Inflammatory macrophage treated with lipopolysaccharide for 1 hour (primary cell): ENCODE measurements around the gene PRDM15.

Experiments used
- DNase-seq, 2 donors: peaks; one replicate each; pipeline ENCODE4 v3.0.0-alpha.2; 2020 to 2022

The PRDM15 gene

GRCh38 chr21:41821756-41822431, 57.2 kb downstream of the PRDM15 start:
- DNase-seq: no peak

DNA sequence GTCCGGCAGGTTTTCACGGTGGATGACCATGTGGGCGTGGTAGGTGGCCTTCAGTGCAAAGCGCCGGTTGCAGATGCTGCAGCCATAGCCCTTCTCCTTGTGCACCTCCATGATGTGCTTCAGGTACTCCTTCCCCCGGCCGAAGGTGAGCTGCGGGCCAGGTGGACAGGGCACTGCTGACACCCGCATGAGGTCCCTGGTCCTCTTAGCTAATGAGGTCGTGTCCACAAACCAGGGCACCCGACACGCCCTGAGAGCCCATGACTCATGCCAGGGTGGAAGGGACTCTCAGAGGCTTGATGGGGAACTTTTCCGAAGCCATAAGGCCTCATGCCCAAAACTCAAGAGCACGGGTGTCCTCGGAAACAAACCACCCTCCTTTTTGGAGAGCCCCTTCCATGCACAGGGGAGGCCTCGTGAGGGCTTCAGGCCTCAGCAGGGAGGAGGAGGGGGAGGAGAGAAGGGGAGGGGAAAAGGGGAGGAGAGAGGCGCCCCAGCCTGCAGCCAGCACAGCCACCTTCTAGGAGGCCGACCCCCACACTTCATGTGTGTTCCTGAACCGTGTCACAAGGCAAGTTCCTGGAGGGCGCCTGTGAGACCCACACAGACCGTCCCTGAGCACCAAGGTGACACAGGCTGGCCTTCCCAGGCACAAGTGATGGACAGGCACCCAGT, 57.9 kb downstream of the PRDM15 start:
- DNase-seq: no peak

GRCh38 chr21:41820384-41821080, 58.6 kb downstream of the PRDM15 start:
- no peak for DNase-seq

DNA sequence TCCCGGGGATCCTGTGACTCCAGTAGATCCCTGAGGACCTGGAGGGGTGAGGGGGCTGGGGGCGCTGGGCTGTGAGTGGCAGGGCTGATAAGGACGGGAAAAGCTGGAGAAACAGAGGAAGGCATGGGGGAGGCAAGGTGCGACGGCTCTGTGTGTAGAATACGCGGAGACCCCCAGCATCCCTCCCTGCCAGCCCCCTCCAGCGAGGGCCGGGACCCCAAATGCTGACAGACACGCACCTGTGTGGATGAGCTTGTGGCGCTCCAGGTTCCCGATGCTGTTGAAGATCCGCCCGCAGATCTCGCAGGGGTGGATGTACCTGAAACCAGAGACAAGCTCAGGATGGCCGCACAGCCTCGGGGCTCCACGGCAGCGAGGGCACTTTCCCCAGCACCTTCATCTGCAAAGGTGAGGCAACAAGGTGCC, 59.3 kb downstream of the PRDM15 start:
- DNase-seq: no peak

DNA sequence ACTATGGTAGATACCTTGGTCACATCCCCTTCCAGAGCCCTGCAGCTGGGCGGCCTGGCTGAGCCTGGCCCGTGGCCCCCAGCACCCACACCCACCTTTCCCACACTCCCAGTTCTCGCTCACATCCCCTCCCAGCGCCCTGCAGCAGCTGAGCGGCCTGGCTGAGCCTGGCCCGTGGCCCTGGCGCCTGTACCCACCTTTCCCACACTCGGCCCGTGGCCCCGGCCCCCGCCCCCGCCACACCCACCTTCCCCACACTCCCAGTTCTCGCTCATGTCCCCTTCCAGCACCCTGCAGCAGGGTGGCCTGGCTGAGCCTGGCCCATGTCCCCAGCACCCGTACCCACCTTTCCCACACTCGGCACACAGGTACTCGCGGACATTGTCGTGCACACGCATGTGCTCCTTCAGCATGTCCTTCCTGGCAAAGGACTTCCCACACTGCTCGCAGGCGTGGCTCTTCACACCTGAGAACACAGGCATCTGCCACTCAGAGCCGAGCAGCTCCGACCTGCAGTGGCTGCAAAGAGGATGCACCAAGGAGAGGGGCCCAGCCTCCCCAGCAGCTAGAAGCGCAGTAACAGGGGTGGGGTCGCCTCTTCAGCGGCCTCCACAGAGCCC, 59.8 kb downstream of the PRDM15 start:
- no peak for DNase-seq

- DNase-seq: no peak
Observed at GRCh38 chr21:41817877-41818855, 61.0 kb downstream of the PRDM15 start.

- DNase-seq: peak; percentile 45 to 70
Observed at GRCh38 chr21:41817228-41817627, 61.9 kb downstream of the PRDM15 start.

GRCh38 chr21:41816583-41817165, 62.5 kb downstream of the PRDM15 start:
- peak; percentile 19 to 55 for DNase-seq

- DNase-seq: no peak
Observed at GRCh38 chr21:41815652-41816582, 63.2 kb downstream of the PRDM15 start.

DNA sequence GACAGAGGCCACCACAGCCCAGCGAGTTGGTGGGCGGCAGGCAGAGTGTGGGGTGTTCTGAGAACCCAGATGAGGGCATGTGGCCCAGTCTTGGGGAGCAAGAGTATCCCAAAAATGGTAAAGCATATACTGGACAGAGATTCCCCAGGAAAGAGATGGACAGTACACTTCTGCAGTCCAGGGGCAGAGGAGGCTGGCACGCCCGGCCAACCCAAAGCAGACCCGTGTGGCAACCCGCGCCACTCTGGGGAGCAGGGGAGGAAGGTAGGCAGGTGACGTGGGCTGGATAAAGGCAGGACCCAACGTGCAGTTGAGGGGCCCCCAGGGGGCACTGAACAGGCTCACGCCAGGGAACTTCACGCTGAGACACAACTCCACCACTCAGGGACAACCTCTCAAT, 65.9 kb downstream of the PRDM15 start:
- no peak for DNase-seq

DNA sequence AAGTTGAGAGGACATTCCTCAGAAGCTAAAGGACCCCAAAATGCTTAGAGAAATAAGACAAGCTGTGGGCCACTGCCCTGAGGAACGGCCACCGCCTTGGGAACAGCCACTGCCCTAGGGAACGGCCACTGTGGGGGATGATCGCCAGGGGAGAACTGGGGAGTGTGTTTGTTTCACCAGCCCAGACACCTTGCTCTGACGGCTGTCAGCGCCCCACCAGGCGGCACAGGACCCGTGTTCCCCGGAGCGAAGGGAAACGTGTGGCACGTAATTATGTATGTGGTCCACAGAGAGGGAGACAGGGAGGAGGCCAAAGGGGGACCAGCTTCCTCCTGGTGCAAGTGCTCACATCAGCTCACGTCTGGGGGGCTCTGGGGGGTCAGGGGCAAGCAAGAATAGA, 66.5 kb downstream of the PRDM15 start:
- DNase-seq: no peak

GRCh38 chr21:41810597-41810932, 68.6 kb downstream of the PRDM15 start:
- no peak for DNase-seq

- no peak for DNase-seq
Observed at GRCh38 chr21:41809891-41810596, 69.1 kb downstream of the PRDM15 start.

GRCh38 chr21:41808846-41809245, 70.3 kb downstream of the PRDM15 start:
- DNase-seq: no peak

- no peak for DNase-seq
Observed at GRCh38 chr21:41808094-41808493, 71.0 kb downstream of the PRDM15 start.

DNA sequence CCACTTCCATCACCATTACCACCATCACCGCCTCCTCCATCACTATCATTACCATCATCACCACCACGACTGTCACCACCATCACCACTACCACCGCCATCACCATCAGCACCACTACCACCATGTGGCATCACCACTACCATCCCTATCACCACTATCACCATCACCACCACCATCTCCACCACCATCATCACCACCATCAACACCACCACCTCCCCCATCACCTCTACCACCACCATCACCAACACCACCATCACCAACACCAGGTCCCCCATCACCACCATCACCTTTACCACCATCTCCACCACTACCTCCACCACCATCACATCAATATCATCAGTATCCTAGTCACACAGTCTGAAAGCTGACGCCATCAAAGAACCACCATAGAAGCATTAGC, 72.4 kb downstream of the PRDM15 start:
- DNase-seq: no peak

- DNase-seq: no peak
Observed at GRCh38 chr21:41805643-41806042, 73.5 kb downstream of the PRDM15 start.

- DNase-seq: peak in 1 of 2 donors; percentile 3
Observed at GRCh38 chr21:41805038-41805437, 74.1 kb downstream of the PRDM15 start.

DNA sequence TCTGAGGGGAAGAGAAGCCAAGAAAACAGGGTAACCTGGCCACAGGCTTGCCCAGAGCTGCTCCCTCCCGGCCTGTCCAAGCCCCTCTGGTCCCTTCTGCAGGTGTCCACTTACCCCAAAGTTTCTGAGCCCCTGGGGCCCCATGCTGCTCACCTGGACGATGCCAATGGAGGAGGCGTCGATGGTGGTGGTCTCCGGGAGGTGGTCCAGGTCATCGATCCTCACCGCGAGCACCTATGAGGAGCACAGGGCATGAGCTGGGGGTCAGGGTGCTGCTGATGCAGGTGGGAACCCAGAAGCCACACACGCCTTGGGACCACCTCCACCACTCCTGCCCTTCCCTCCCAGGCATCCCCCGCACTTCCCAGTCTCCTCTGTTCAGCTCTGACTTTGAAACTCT, 74.8 kb downstream of the PRDM15 start:
- no peak for DNase-seq

GRCh38 chr21:41803316-41803715, 75.8 kb downstream of the PRDM15 start:
- DNase-seq: no peak
